ENCODE data around the gene GRAMD1A.

GRCh38 chr19:35061583-35062373 lies 61.7 kb downstream of the GRAMD1A start:
- TF ChIP-seq CTCF (conservative IDR thresholded peaks at IDR 0.05) (no peak), ZFX (IDR thresholded peaks at IDR 0.05) (no peak)
